Measurements from ENCODE around the gene LINS1.

LINS1 gene, protein sequence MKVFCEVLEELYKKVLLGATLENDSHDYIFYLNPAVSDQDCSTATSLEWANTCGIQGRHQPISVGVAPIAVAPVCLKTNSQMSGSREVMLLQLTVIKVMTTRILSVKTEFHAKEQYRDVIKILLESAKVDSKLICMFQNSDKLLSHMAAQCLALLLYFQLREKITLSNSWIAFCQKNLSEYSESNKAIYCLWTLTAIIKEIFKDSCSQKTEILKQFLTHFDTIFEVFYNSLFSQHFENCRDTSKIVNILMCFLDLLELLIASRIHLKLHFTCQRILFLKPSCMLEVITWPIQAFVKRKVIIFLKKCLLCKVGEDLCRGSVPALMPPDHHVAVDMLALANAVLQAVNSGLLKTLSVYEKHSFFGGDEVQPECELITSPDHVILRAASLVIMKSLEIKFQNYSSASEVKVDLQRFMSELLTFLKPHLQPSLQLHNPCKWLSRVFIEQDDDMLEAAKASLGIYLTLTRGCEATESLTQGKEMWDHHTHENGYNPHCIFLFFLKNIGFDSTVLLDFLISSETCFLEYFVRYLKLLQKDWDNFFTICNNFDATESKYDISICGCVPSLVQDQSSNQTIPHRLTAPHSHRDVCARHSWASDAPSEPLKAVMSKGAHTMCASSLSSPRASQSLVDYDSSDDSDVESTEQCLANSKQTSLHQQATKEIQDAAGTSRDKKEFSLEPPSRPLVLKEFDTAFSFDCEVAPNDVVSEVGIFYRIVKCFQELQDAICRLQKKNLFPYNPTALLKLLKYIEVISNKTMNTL

GRCh38 chr15:100602064-100602822 lies at the start of gene LINS1, which contains the start of gene ASB7:
TSS of gene LINS1 (minus strand) at chr15:100602184. CDS start at chr15:100580842, 21,342 bp downstream.
TSS of gene ASB7 (plus strand) at chr15:100602589. CDS start at chr15:100612217, 9,628 bp downstream.
- peak within 1 kb of the TSS; percentile 88 for H3K4me3 ChIP-seq (ENCODE audit: low read depth, low read length)
- no peak for TF ChIP-seq CTCF (IDR thresholded peaks at IDR 0.05; ENCODE audit: borderline replicate concordance, insufficient read depth, low read depth, low read length)

GRCh38 chr15:100651253-100651652 lies 49.3 kb upstream of the LINS1 start:
- no peak overlapping the region for H3K4me3 ChIP-seq (ENCODE audit: low read depth, low read length)
- TF ChIP-seq CTCF (IDR thresholded peaks at IDR 0.05; ENCODE audit: borderline replicate concordance, insufficient read depth, low read depth, low read length) = no peak

DNA sequence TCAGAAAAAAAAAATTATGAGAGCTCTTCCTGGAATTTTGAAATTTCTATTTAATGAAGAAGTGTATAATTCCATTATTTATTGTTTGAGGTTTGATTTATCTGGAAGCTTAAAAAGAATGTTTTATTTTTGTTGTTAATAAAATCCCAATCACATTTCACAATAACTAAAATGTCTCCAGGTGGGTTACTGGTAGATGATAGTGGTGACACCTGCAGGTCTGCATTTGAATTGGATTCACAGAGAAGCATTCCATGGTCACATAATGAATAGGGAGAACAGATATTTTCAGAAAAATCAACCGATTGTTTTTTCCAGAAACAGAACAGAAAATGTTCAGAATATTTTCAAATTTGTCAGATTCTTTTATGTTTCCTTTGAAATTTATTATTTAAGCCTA lies 48.7 kb upstream of the LINS1 start:
- TF ChIP-seq CTCF (IDR thresholded peaks at IDR 0.05; ENCODE audit: borderline replicate concordance, insufficient read depth, low read depth, low read length) = no peak
- H3K4me3 ChIP-seq (ENCODE audit: low read depth, low read length) = no peak overlapping the region

GRCh38 chr15:100648951-100649350 lies 47.0 kb upstream of the LINS1 start:
- TF ChIP-seq CTCF (IDR thresholded peaks at IDR 0.05; ENCODE audit: borderline replicate concordance, insufficient read depth, low read depth, low read length) = no peak
- no peak overlapping the region for H3K4me3 ChIP-seq (ENCODE audit: low read depth, low read length)

DNA sequence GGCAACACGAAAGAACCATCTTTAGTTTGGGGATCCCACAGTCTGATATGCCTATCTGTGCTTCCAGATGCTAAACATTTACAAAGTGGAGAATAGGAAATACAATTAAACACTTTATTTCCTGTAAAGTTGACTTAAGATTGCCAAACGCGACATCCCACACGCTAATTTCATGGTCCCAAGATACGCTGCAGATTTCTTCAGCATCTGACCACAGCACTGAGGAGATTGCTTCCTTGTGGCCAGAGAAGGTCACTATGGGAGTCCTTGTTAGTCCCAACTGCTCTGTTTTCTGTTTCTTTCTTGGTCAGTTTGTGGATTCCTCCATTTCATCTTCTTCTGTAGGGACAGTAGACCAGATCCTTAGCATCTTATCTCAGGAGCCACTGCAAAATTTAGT lies 43.7 kb upstream of the LINS1 start:
- no peak overlapping the region for H3K4me3 ChIP-seq (ENCODE audit: low read depth, low read length)
- no peak for TF ChIP-seq CTCF (IDR thresholded peaks at IDR 0.05; ENCODE audit: borderline replicate concordance, insufficient read depth, low read depth, low read length)

- H3K4me3 ChIP-seq (ENCODE audit: low read depth, low read length) = no peak overlapping the region
- no peak for TF ChIP-seq CTCF (IDR thresholded peaks at IDR 0.05; ENCODE audit: borderline replicate concordance, insufficient read depth, low read depth, low read length)
Observed at GRCh38 chr15:100642950-100643338, 41.0 kb upstream of the LINS1 start.

All from GM12875 (cell line).